ENCODE data around the gene PROM1.

The PROM1 gene

GRCh38 chr4:16124232-16124631 is 40.4 kb upstream of the PROM1 start:
- H3K4me3 ChIP-seq: no peak overlapping the region
- no peak for TF ChIP-seq CTCF (IDR thresholded peaks at IDR 0.05)
- H3K27ac ChIP-seq: no peak overlapping the region
- no peak for DNase-seq (ENCODE audit: low spot score)

- H3K4me3 ChIP-seq: no peak overlapping the region
- no peak for TF ChIP-seq CTCF (IDR thresholded peaks at IDR 0.05)
- DNase-seq (ENCODE audit: low spot score): no peak
- H3K27ac ChIP-seq: no peak overlapping the region
Observed at GRCh38 chr4:16123356-16124084, 39.7 kb upstream of the PROM1 start.

DNA sequence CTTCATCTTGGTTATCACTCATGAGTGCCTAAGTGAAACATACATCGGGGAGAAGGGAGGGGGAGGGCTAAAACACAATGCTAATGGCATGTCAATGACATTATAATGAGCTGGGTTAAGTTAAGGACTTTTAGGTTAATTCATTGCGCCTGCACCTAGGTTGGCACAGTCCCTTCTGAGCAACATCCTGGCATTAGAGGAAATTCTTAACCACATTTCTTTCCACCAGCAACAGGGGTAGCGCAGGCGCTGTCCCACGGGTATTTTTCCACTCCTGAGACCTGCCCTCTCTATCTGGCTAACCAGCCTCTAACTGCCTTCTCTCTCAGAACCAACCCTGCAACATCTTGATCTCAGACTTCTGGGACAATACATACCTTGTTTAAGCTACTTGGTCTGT is 39.0 kb upstream of the PROM1 start:
- TF ChIP-seq CTCF (IDR thresholded peaks at IDR 0.05): no peak
- no peak for DNase-seq (ENCODE audit: low spot score)
- Histone ChIP-seq H3K27ac (no peak overlapping the region), H3K4me3 (no peak overlapping the region)

GRCh38 chr4:16122308-16122711 is 38.5 kb upstream of the PROM1 start:
- no peak overlapping the region for H3K27ac ChIP-seq
- no peak for TF ChIP-seq CTCF (IDR thresholded peaks at IDR 0.05)
- no peak overlapping the region for H3K4me3 ChIP-seq
- DNase-seq (ENCODE audit: low spot score): no peak

DNA sequence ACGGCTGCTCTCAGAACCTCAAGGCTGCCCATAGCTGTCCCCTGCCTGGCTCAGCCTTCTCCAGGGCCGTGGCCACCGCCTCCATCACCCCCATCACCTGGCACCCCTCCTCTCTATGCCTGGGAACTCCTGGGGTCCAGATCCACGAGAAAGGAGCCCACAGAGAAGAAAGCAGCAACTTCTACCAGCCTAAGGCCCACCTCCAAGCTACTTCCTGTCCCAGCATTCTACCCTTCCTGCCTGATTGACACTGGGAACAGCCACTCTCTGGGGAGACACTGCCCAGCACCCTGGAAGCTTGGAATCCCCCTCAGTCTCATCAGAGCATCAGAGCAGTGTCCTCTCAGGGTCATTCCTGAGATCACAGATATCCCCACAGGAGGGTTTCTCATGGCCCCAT is 36.9 kb upstream of the PROM1 start:
- Histone ChIP-seq H3K27ac (no peak overlapping the region), H3K4me3 (no peak overlapping the region)
- no peak for DNase-seq (ENCODE audit: low spot score)
- TF ChIP-seq CTCF (IDR thresholded peaks at IDR 0.05): no peak

GRCh38 chr4:16119981-16120380 is 36.2 kb upstream of the PROM1 start:
- no peak for DNase-seq (ENCODE audit: low spot score)
- no peak overlapping the region for H3K27ac ChIP-seq
- TF ChIP-seq CTCF (IDR thresholded peaks at IDR 0.05): no peak

DNA sequence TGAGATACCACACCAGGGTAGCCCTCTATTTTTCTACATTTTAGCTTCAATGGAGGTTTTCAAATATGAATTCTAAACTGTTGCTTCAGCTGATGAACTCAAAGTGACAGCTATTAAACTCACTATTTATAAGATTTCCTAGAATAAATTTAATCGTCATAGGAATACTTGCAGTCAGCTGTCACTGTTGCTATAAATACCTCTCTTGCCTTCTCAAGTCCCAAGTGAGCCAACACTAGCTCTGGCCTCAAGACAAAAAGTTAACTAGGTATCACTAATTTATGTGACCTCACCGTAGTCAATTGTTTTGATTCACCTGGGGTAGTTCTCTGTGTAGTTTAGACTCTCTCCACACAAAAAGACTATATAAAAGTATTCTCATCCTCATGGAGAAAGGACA is 34.3 kb upstream of the PROM1 start:
- no peak for DNase-seq (ENCODE audit: low spot score)
- no peak for TF ChIP-seq CTCF (IDR thresholded peaks at IDR 0.05)
- Histone ChIP-seq H3K27ac (no peak overlapping the region), H3K4me3 (no peak overlapping the region)

More at GRCh38 chr4:16119981-16120380, 36.2 kb upstream of the PROM1 start:
- H3K4me3 ChIP-seq: no peak overlapping the region

Data from coronary artery (tissue), 2 donors.